Right atrium auricular region (tissue), 2 donors: Measurements from ENCODE around the gene SLC9A8. TPM values are rescaled to one million over a fixed set of nuclear protein-coding genes. Genes with fewer than 3 reads are reported as not detected.

Experiments used
- DNase-seq: peaks from one replicate; pipeline ENCODE4 v3.0.0-alpha.2; 2019; ENCODE audit warnings: low spot score
- H3K27ac ChIP-seq, 2 donors: fragments of 200-600 bp; sonication (generic); 1 replicate in 1 of 2; 2 replicates in 1 of 2; pipeline ENCODE4 v1.5.1; 2016 to 2019
- H3K27me3 ChIP-seq, 2 donors: fragments of 200-600 bp; sonication (generic); one replicate each; pipeline versions ENCODE4 v1.5.1 to v1.6.0; 2017 to 2019
- H3K36me3 ChIP-seq: fragments of 200-600 bp; sonication (generic); one replicate; pipeline ENCODE4 v1.5.1; 2016
- H3K4me1 ChIP-seq, 2 donors: fragments of 200-600 bp; sonication (generic); one replicate each; pipeline versions ENCODE4 v1.5.1 to v1.6.0; 2017 to 2019
- H3K4me3 ChIP-seq, 2 donors: fragments of 200-600 bp; sonication (generic); 1 replicate in 1 of 2; 2 replicates in 1 of 2; pipeline ENCODE4 v1.5.1; 2017 to 2019; ENCODE audit warnings: mild to moderate bottlenecking in 1 of 2, moderate library complexity in 1 of 2
- H3K9me3 ChIP-seq, 2 donors: fragments of 200-600 bp; sonication (generic); one replicate each; pipeline ENCODE4 v1.5.1; 2019
- total RNA-seq, 2 donors: library from RNA; depleted of rRNA; stranded (reverse); fragments of >200 nt; gene quantifications; one replicate each; pipeline ENCODE4 v1.1.0, GENCODE V29; 2016
- TF ChIP-seq, protein P1 (sequence below), 2 donors: fragments of 200-600 bp; sonication (generic); IDR thresholded peaks; one replicate each; pipeline ENCODE4 v1.5.1; 2019; ENCODE audit warnings: antibody characterized with exemption in 2 of 2

SLC9A8 gene
- total RNA-seq, 2 donors from 2014 or later: 5.8 to 6.3 TPM

DNA sequence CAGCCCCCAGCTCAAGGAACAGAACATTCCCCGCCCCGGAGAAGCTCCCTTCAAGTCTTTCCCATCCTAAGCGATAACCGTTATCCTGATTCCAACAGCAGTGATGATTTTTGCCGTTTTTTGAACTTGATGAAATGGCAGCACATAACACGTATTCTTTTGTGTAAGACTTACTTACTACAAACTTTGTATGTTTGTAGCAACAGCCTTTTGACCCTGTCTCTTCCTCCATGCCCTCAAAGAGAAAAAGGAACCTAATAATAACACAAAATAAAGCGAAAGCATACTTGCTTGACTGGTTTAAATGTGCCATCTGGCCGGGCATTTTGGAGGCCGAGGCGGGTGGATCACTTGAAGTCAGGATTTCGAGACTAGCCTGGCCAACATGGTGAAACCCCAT lies 26.4 kb upstream of the SLC9A8 start:
- H3K27ac ChIP-seq: no peak overlapping the region
- TF ChIP-seq, protein P1, sequence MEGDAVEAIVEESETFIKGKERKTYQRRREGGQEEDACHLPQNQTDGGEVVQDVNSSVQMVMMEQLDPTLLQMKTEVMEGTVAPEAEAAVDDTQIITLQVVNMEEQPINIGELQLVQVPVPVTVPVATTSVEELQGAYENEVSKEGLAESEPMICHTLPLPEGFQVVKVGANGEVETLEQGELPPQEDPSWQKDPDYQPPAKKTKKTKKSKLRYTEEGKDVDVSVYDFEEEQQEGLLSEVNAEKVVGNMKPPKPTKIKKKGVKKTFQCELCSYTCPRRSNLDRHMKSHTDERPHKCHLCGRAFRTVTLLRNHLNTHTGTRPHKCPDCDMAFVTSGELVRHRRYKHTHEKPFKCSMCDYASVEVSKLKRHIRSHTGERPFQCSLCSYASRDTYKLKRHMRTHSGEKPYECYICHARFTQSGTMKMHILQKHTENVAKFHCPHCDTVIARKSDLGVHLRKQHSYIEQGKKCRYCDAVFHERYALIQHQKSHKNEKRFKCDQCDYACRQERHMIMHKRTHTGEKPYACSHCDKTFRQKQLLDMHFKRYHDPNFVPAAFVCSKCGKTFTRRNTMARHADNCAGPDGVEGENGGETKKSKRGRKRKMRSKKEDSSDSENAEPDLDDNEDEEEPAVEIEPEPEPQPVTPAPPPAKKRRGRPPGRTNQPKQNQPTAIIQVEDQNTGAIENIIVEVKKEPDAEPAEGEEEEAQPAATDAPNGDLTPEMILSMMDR (IDR thresholded peaks at IDR 0.05): no peak
- H3K4me1 ChIP-seq: no peaks in the 10 kb centered on the region

DNA sequence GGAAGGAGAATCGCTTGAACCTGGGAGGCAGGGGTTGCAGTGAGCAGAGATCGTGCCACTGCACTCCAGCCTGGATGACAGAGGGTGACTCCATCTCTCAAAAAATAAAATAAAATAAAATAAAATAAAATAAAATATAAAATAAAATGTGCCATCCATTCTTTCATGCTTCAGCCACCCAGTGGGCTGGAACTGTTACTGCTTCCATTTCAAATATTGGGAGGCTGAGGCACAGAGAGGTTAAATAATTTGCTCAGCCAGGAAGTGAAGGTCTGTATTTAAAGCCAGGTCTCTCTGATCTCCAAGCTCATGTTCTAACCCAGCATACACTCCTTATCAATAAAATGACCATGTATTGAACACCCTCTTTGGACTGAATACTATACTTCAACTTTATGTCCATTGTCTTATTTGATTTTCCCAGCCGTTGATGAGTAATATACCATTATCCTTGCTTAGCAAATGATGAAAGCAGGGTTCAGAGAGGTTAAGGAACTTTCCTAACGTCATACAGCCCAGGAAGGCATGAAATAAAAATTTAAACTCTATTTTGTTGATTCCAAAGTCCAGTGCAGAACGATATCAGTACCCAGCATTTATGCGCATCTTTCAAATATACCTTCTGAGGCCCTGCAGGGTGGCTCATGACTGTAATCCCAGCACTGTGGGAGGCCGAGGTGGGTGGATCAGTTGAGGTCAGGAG lies 25.8 kb upstream of the SLC9A8 start:
- Histone ChIP-seq H3K4me3 (no peak overlapping the region), H3K27ac (no peak overlapping the region), H3K27me3 (no peaks in the 10 kb centered on the region), H3K9me3 (no peaks in the 10 kb centered on the region), H3K4me1 (no peaks in the 10 kb centered on the region), H3K36me3 (no peaks in the 10 kb centered on the region)
- DNase-seq: no peak
- TF ChIP-seq, protein P1 (IDR thresholded peaks at IDR 0.05): peak in 1 of 2 donors; percentile 34

More for the DNA sequence above, 26.4 kb upstream of the SLC9A8 start:
- Histone ChIP-seq H3K27me3 (no peaks in the 10 kb centered on the region), H3K4me3 (no peak overlapping the region), H3K9me3 (no peaks in the 10 kb centered on the region), H3K36me3 (no peaks in the 10 kb centered on the region)
- no peak for DNase-seq

DNA sequence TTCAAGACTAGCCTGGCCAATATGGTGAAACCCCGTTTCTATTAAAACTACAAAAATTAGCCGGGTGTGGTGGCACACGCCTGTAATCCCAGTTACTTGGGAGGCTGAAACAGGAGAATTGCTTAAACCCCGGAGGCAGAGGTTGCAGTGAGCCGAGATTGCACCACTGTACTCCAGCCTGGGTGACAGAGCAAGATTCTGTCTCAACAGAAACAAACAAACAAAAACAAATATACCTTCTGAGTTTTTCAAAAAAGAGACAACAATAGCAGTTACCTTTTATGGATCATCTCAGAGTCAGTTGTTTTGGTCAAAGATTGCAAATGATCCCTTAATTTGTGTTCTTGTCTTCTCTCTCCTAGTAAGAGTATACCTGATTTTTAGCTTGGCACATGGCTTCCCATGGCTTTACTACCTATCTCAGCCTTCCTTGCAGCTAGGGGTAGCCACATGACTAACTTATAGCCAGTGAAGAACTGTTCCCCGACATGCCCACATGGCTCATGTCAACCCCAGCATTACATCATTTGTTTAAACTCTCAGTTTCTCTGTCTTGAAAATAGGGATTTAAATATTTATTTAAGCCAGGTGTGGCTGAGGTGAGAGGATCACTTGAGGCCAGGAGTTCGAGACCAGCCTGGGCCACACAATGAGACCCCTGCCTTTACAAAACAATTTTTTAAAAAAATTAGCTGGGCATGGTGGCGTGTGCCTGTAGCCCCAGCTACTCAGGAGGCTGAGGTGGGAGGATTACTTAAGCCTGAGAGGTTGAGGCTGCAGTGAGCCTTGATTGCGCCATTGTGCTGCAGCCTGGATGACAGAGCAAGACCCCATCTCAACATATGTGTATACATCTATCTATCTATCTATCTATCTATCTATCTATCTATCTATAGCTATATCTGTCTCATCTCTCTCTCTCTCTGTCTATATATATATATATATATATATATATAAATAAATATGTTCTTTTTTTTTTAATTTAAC lies 25.0 kb upstream of the SLC9A8 start:
- H3K4me1 ChIP-seq: no peaks in the 10 kb centered on the region
- no peaks in the 10 kb centered on the region for H3K36me3 ChIP-seq
- H3K27me3 ChIP-seq: no peaks in the 10 kb centered on the region
- TF ChIP-seq, protein P1 (IDR thresholded peaks at IDR 0.05): no peak
- no peak overlapping the region for H3K27ac ChIP-seq
- DNase-seq: no peak
- no peaks in the 10 kb centered on the region for H3K9me3 ChIP-seq
- H3K4me3 ChIP-seq: no peak overlapping the region

DNA sequence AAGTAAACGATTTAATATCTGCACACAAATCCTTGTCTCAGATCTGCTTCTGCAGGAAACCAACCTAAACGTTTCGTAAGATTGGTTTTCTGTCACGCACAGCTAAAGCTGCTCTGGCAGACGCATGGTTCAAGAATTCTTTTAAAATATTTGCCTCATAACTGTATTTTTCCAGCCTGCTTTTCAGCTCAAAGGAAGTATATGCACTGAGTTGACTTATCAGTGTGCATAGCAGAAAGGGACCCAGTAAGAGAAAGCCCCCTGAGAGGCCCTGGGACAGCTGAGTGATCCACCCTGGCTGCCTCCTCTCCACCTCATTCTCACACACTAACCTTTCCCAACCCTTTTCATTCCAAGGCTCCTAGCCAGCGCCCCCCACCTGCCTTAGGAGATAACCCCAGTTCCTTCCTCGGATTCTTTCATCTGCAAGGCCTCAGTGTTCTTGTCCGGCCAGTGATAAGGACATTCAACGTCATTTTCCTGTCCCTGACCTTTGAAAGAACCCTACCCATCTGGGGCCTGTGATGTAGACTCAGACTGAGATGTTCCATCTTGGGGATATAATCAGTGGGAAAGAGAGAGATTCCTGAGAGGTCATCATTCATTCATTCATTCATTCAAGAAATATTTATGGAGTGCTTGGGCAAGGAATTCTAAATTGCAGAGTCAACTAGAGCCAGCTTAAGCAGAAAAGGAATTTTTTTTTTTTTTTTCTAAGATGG lies 22.4 kb upstream of the SLC9A8 start:
- H3K27me3 ChIP-seq: no peaks in the 10 kb centered on the region
- H3K36me3 ChIP-seq: no peaks in the 10 kb centered on the region
- H3K4me3 ChIP-seq: no peak overlapping the region
- H3K4me1 ChIP-seq: no peaks in the 10 kb centered on the region
- peak overlapping the region; percentile 32 to 43 for H3K27ac ChIP-seq
- no peaks in the 10 kb centered on the region for H3K9me3 ChIP-seq
- TF ChIP-seq, protein P1 (IDR thresholded peaks at IDR 0.05): no peak
- peak; percentile 74 for DNase-seq

DNA sequence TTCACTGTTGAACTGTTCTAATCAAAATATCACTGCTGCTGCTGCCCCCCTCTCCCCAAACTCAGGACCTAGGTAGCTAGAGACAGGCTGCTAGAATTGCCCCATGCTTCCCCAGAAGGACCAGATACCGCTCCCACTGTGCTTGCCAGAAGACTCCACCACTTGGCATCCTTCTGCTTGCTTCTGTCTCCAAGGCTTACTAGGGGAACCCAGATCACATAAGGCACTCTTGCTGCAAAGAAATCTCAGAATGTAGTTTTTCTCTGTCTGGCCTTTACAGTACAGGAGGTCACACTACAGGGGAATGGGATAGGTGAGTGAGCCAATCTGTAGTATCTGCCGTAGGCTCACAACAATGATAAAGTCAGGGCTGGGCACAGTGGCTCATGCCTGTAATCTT lies 21.5 kb upstream of the SLC9A8 start:
- peak overlapping the region in 1 of 2 donors; percentile 18 for H3K27ac ChIP-seq
- TF ChIP-seq, protein P1 (IDR thresholded peaks at IDR 0.05): no peak
- no peak overlapping the region for H3K4me3 ChIP-seq
- H3K9me3 ChIP-seq: no peaks in the 10 kb centered on the region
- H3K36me3 ChIP-seq: no peaks in the 10 kb centered on the region
- H3K4me1 ChIP-seq: no peaks in the 10 kb centered on the region
- no peaks in the 10 kb centered on the region for H3K27me3 ChIP-seq
- no peak for DNase-seq
